Hematopoietic multipotent progenitor cell treated with erythropoietin and hydrocortisone succinate and interleukin-3 and kit ligand, for 15 days (in vitro differentiated cells): ENCODE results near the gene FGFR1OP2.
A peak's percentile ranks its signal among the peaks of the same experiment; 100 is the strongest.

Source experiments
- DNase-seq: peaks from one replicate; pipeline ENCODE4 v3.0.0-alpha.2; 2015; ENCODE audit warnings: low spot score

The FGFR1OP2 gene

GRCh38 chr12:27003421-27004381, 65.4 kb downstream of the FGFR1OP2 start:
- DNase-seq, result no peak

- no peak for DNase-seq
These were observed 67.2 kb downstream of the FGFR1OP2 start for GRCh38 chr12:27005495-27005894.

- DNase-seq, result no peak
These were observed 68.7 kb downstream of the FGFR1OP2 start for GRCh38 chr12:27006797-27007467.

DNA sequence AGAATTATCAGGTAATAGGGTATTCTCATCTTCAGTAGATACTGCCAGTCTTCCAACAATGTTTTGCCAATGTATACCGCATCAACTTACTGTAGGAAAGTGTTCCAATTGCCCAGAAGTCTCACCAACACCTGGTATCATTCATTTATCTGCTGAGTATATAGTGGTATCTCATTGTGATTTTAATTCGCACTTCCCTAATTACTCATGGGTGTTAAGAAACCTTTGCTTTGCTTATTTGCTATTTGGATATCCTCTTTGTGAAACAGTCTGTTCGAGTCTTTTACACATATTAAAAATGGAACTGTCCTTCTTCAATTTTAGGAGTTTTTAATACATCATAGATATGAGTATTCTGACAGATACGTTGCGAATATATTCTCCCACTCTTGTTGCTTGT, 69.8 kb downstream of the FGFR1OP2 start:
- no peak for DNase-seq

DNA sequence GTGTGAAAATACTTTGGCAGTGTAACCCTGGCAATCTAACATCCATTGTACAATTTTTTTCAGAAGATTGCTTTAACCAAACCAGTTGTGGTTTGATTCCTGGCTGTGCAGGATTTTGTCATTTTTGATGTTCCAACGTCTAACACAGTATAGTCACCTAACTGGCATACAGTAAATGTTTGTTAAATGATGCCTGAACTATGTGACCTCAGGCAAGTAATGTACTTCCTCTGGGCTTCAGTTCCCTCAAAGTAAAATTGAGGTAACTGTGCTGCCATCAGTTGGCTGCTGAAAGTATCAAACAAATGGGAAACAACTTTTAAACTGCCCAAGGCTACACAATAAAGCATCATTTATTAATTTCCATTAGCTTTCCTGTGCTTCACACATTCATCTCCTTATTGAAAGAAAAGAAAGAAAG, 71.6 kb downstream of the FGFR1OP2 start:
- no peak for DNase-seq

DNA sequence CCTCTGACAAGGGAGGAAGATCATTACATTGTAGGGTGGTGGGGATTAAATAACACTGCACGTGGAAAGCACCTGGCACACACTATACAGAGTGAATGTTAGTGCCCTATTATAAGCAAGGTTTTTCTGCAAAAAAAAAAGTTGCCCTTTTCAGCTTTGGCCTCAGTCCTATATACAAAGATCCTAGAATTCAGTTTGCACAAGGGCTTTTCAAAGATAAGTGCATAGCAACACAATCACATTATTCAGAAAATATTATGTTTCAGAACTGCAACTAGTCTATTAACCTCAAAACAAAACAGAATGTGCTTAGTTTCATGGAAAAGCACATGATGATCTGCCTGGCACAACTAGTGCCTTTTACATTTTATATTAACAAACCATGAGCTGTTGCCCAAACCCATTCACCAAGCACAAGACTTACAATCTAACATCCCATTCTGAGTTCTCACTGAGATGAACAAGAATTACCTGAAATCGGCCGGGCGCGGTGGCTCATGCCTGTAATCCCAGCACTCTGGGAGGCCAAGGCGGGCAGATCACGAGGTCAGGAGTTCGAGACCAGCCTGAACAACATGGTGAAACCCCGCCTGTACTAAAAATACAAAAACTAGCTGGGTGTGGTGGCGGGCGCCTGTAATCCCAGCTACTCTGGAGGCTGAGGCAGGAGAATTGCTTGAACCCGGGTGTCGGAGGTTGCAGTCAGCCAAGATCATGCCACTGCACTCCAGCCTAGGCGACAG, 74.1 kb downstream of the FGFR1OP2 start:
- no peak for DNase-seq

- DNase-seq, result no peak
These were observed 74.6 kb downstream of the FGFR1OP2 start for GRCh38 chr12:27012982-27013255.

DNA sequence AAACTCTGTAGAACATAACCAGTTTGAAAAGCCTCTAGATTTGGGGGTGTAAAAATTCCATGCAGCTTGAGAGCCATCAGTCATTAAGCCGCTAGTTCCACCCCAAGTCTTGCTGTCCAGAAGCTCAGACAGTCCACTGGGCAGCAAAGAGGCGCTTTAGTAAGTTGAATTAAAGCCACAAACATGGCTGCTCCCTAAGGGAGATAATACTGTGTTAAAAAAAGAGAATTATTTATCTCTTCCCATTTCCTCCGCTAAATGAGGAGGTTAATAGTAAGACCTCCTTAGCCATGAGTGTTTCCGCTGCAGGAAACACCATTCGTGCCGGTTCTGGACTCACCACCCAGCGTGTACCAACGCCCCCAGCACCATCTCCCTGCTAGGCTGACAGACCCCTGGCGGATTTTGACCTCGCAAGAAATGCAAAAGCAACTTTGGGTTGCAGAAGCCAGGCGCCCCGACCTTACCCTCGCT, 75.4 kb downstream of the FGFR1OP2 start:
- peak; percentile 31 for DNase-seq

DNA sequence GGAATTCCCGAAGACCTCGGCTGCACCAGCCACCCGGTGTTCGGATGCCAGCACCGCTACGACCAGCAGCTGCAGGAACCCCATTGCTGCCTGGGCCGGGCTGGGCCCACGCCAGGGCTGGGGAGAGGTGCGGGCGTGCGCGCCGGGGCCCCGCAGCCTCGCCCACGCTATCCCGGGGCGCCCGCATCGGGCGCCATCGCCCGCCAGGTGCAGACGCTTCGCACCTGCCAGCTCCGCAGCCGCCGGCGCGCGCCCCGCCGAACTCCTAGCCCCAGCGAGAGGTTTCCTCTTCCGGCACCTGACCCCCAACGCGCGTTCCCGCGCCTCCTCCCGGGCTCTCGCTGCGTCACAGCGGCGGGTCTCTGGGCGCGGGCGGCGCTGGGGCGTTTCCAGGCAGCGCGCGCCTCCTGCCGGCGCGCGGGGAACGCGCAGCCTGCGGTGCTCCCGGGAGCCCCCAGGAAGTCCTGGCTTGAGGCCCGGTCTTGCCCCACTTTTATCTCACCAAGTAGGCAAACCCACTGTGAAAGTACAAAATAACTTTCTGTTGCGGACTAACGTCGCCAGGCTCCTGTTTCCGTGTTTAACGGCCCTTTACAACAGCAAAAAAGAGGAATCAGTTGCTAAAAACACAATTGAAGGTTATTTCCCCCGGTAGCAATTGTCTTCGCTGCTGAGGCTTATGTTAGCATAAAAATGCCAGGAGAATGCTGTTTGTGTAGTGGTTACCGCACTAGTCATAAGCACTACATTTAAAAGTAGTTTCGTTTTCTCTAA, 76.0 kb downstream of the FGFR1OP2 start, which contains the start of gene TM7SF3:
Gene TM7SF3, minus strand, starts transcription at position 300 of the 774 bp plus-strand sequence. Its CDS starts 216 bp downstream, at position 84.
- DNase-seq, result peak; percentile 93

GRCh38 chr12:27014859-27015729, 76.8 kb downstream of the FGFR1OP2 start:
- no peak for DNase-seq

DNA sequence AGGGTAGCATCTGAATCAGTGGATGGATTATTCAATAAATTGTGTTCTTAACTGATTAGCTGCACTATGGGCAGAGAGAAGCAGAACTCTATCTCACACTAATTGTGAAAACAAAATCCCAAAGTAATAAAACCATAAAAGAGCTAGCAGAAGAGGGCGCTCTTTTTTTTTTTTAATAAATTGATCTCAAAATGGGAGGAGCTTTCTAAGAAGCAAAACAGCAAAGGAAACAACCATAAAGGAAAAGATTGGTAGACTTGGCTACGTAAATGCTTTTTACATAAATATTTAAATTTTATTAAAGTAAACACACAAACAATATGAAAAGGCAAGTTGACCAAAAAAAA, 77.4 kb downstream of the FGFR1OP2 start:
- DNase-seq, result peak; percentile 80
